Activated naive CD4-positive, alpha-beta T cell treated with Interleukin-2 at 50 U/mL for 16 hours (primary cell): ENCODE measurements around the gene ECSIT.
"Not testable (repeated sequence)": the region's sequence is repeated elsewhere in the genome, so short reads cannot be mapped to it uniquely, and the experiment has no call there.

ENCODE experiments used
- DNase-seq: peaks from one replicate; pipeline ENCODE4 v3.0.0-alpha.2; 2020

ECSIT gene, protein sequence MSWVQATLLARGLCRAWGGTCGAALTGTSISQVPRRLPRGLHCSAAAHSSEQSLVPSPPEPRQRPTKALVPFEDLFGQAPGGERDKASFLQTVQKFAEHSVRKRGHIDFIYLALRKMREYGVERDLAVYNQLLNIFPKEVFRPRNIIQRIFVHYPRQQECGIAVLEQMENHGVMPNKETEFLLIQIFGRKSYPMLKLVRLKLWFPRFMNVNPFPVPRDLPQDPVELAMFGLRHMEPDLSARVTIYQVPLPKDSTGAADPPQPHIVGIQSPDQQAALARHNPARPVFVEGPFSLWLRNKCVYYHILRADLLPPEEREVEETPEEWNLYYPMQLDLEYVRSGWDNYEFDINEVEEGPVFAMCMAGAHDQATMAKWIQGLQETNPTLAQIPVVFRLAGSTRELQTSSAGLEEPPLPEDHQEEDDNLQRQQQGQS

DNA sequence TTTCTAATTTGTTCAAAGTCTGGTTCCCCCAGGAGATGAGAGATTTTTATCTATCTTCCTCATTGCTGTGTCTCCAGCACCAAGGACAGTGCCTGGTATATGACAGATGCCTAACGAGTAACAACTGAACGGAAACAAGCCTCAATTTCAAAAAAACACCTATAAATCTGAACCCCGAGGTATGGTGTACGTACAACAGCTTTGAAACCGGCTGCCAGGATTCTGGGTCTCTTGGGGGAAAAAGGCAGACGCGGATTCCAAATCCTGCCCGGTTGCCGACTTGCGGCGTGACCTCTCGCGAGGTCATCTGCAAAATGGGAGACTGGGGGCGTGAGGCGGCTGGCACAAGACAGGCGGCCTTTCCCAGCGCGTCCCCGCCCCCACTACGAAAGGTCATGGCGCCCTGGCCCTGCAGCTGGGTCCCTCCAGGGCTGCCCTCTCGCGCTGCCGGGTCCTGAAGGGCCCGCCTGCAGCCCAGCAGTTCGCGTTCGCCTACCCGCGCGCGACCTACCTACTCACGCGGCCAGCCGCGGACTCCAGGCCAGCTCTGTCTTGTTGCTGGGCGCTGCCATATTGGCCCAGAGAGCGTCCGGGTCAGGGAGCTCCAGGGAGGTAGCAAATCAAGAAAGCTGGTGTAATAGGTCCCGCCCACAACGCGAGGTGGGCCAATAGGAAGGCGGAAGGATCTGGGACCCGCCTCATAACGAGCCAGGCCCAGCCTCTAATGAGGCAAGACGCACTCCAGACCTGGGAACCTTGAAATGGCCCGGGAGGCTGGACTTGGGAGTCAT, at the start of gene ECSIT:
TSS of gene ECSIT (minus strand) at position 584 of the 791 bp plus-strand sequence. CDS start 9,964 bp downstream, outside the sequence.
- DNase-seq, result peak; percentile 95

DNA sequence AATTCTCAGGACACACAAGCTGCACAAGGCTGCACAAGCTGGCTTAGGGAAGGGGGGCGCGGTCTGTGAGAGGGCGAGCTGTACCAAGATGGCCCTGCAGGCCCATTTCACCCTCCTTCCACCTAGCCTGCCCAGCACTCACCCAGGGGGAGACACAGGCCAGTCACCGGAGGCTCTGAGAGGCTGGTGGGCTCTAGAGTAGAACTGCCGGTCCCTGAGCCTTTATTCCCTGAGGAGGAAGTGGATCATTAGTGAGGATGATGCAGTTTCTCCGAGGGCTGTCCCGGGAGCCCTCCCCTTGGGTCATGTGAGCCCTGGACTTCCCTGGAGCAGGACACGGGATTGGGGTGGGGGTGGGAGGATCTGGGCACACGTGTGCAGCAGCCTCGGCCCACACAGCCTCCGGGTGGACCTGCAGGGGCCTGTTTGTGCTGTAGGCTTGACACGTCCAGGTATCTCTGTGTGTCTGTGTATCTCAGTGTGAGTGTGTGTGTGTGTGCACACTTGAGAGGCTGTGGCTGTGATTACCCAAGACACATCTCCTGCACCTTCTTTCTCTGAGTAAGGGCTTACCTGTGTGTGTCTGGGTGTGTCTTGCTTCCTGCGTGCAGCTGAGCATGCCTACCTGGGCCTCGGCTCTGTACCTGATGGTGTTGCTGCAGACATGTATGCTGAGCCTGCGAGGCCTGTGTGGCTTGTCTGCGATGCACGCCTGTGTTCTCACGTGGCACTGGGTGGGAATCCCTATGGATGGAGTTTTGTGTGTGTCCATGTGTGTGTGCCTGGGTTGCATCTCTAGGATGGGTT, 48.7 kb upstream of the ECSIT start, which contains the start of gene ACP5:
TSS of gene ACP5 (minus strand) at position 195 of the 807 bp plus-strand sequence. CDS start 328 bp downstream, outside the sequence.
- no peak for DNase-seq

DNA sequence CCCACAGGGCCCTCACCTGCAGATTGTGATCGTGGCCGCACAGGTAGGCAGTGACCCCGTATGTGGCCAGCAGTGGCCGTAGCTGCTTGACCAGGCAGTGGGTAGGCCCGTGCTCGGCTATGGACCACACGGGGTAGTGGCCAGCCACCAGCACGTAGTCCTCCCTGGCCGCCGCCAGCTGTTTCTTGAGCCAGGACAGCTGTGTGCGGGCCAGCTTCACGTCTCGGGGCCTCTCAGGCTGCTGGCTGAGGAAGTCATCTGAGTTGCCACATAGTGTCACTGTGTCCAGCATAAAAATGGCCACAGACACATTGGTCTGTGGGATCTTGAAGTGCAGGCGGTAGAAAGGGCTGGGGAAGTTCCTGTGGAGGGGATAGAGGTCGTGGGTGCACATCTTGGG, 47.3 kb upstream of the ECSIT start:
- DNase-seq, result no peak

DNA sequence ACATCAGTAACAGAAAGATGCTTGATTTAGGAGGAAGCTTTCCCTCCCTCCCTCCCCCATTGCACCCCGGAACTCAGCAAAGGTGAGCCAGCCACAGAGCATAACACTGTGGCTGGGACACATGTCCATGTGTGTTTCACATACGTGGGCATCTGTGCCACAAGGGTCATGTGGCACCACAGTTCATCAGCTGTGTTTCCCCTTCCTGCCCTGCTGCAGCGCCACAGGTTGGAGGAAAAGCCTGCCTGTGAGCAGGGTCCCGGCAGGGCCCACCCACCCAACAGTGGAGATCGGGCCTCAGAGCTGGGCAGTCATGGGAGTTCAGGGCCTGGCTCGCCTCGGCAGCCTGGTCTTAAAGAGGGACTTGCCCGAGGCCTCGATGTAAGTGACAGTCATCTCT, 45.8 kb upstream of the ECSIT start:
- no peak for DNase-seq

DNA sequence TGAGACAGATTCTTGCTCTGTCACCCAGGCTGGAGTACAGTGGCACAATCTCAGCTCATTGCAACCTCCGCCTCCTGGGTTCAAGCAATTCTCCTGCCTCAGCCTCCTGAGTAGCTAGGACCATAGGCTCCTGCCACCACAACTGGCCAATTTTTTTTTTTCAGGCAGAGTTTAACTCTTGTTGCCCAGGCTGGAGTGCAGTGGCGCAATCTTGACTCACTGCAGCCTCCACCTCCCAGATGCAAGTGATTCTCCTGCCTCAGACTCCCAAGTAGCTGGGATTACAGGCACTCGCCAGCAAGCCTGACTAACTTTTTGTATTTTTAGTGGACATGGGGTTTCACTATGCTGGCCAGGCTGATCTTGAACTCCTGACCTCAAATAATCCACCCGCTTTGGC, 44.8 kb upstream of the ECSIT start:
- DNase-seq, result not testable (repeated sequence)

DNA sequence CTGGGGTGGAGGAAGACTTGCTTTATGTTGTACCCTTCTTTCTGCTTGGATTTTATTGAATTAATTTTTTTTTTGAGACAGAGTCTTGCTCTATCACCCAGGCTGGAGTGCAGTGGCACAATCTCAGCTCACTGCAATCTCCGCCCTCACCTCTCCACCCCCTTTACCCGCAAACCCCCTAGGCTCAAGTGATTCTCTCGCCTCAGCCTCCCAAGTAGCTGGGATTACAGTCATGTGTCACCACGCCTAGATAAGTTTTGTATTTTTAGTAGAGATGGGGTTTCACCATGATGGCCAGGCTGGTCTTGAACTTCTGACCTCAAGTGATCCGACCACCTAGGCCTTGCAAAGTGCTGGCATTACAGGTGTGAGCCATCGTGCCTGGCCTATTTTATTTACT, 44.4 kb upstream of the ECSIT start:
- not testable (repeated sequence) for DNase-seq

DNA sequence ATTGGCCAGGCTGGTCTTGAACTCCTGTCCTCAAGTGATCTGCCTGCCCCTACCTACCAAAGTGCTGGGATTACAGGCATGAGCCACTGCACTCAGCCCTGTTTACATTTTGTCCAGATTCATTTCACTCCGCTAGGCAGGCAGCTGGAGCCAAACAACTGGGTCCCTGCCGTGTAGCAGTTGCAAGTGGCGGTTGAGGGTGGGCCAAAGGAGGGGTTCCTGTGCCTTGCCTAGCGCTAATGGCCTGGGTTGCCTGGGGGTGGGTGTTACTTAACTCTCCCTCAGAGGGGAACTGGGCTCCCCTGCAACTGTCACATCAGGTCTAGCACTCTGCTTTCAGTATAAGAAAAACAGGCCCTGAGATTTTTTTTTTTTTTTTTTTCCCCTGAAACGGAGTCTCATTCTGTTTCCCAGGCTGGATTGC, 41.1 kb upstream of the ECSIT start:
- DNase-seq, result no peak

DNA sequence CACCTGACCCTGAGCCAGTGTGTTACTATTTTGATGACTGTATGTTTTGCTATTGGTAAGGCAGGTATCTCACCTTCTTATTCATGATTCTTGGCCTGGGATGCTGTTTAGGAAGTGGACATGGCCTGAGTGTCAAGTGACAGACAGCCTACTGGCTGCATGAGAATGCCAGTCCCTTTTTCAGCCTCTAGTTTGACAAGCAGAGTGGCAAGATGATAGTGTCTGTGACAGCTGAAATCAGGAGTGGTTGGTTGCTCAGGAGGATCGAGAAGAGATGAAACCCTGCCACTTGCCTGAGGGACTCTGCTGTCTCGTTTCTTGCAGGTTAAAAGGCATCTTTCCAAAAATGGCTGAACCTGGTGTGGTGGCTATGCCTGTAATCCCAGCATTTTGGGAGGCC, 37.2 kb upstream of the ECSIT start:
- no peak for DNase-seq

DNA sequence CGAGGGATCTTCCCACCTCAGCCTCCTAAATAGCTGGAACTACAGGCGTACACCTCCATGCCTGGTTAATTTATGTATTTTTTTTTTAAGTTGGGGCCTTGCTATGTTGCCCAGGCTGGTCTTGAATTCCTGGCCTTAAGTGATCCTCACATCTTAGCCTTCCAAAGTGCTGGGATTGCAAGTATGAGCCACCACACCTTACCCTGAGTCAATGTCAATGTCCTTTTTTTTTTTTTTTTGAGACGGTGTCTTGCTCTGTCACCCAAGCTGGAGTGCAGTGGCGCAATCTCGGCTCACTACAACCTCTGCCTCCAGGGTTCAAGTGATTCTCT, 36.7 kb upstream of the ECSIT start:
- DNase-seq, result not testable (repeated sequence)

DNA sequence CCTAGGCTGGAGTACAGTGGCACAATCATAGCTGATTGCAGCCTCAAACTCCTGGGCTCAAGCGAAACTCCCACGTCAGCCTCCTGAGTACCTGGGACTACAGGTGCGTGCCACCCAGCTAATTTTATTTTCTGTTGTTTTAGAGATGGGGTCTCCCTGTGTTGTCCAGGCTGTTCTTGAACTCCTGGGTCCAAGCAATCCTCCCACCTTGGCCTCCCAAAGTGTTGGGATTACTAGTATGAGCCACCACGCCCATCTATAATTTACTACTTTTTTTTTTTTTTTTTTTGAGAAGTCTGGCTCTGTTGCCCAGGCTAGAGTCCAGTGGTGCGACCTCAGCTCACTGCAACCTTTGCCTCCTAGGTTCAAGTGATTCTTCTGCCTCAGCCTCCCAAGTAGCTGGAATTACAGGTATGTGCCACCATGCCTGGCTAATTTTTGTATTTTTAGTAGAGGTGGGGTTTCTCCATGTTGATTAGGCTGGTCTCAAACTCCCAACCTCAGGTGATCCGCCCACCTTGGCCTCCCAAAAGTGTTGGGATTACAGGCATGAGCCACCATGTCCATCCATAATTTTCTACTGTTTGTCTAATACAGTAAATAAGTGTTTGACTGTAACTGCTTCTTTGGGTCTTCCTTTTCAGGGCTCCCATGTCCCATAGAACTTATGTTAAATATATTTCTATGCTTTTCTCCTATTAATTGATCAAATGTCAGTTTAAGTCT, 35.3 kb upstream of the ECSIT start:
- DNase-seq, result not testable (repeated sequence)

DNA sequence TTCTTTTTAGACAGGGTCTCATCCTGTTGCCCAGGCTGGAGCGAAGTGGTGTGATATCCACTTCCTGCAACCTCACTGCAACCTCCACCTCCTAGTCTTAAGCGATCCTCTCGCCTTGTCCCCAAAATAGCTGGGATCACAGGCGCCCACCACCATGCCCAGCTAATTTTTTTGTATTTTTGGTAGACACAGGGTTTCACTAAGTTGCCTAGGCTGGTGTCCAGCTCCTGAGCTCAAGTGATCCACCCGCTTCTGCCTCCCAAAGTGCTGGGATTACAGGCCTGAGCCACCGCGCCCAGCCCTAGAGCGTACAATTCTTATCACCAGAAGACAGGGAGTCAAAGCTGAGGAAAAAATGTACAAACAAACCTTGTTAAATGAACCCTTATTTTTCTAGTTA, 34.6 kb upstream of the ECSIT start:
- no peak for DNase-seq

DNA sequence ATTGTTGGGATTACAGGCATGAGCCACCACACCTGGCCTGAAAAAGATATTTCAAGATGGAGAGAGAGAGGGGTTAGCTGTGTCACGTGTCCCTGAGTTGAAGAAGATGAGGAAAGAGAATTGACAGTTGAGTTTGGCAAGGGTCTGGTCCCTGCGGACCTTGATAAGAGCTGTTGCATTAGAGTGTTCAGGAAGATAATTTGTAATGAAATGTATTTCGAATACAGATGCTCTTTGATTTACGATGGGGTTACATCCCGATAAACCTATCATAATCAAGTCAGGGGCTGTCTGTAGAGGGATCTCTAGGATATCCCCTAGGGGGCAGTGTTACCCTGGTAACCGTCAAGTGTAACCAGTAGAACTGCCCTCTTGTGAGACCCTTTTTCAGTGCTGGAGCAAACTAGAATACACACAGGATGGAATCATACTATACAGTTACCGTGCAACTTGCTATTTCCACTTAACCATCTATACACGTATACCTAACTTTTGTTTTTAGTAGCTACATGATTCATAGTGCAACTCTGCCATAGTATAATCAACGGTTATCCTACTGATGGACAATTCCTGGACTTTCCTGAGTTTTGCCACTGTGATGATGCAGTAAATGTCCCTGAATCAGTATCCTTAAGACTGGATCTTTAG, 31.6 kb upstream of the ECSIT start:
- DNase-seq, result peak; percentile 49

DNA sequence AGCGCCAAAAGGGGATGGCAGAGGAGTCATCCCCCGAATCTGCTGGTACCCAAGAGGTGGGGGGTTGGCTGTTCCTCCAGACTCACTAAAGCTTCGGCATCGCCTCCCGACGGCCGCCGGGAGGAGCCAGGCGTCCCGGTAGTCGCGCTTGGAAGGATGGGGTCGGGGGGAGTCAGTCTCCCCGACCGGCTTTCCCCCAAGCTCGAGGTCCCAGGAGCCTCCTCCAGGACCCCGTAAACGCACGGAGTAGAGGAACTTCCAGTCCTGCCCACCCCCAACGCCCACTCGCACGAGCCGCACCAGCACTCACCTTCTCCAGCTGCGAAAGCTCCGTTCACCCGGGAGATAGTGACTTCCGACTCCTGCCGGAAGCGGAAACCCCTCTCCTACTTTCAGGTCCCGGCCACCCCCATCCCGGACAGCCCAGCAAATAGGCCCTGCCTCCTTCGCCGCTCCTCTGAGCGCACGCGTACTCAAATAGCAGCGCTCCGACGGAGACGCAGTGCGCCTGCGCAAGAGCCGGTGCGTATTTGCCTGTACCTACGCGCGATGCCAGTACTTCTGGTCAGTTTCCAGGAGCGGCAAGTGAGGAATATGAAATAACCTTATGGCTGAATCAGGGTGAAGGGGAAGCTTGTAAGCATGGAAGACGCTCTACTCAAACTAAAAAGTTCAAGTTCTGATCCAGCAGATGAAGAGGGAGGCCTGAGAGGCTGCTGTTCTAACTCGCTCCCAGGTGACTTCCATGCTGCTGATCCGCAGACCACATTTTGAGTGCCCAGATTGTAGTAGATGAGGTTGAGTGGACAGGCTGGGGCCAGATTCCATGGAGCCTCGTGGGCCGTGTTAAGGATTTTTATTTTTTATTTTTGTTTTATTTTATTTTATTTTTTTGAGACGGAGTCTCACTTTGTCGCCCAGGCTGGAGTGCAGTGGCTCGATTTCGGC, 30.2 kb upstream of the ECSIT start, which contains the start of gene ELOF1:
TSS of gene ELOF1 (minus strand) at position 350 of the 948 bp plus-strand sequence. CDS start 4,883 bp downstream, outside the sequence.
- peak; percentile 96 for DNase-seq

DNA sequence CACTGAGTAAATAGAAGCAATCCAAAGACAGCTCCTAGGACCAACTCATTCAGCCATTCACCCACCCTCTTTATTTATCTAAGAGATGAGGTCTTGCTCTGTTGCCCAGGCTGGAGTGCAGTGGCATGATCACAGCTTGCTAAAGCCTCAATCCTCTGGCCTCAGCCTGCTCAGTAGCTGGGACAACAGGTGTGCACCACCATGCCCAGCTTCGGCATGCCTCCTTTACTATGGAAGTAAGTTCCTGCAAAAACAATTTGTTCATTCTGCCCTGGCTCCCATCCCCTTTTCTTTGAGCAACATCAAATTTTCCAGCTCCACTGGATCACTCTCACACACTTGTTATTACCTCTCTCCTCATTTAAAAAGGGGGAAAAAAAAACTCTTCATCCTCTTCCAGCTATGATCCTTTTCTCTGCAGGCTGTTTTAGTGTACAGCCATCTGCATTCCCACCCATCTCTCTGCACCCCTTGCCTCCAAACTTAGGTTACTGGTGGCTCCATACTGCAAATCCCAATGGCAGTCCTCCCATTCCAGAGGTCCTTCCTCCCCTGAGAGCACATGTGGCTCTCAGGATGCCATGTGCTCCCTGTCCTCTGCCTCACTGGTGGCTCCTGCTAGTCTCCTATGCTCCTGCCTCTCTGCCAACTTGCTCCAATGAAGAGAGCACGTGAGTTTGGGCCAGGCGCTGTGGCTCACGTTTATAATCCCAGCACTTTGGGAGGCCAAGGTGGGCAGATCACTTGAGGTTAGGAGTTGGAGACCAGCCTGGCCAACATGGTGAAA, 27.9 kb upstream of the ECSIT start:
- no peak for DNase-seq

DNA sequence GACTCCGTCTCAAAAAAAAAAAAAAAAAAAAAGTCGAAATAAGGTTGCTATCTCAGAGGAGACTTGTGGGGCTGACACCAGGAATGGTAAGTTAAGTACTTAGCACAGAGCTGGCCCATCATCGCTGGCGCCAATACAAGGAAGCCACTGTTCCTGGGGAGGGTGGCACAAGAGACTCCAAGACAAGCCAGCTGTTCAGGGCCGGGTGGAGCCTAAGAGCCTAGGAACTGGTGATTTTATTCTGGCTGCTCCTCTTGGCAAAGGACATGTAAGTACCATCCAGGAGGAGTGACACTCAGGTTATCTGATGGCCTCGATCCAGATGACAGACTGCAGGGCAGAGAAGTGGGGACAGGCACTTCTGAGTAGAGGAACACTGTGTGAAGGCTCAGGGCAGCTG, 26.3 kb upstream of the ECSIT start:
- DNase-seq, result no peak

DNA sequence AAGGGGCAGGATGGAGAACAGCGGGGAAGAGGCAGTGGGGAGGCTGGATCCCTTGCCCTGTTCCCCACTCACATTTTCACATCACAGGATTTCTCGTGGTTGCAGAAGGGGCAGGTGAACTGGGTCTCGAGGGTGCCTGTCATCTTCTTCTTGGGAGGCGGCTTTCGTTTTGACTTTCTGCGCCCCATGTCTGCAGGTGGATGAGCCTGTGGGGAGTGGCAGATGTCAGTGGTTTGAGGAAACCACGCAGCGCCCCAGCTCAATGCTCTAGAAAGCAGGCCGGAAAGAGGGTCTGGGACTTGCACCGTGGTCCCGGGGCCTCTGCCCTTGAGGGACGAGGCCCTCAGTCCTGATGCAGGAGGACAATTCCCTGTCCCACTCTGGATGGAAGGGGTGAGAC, 25.2 kb upstream of the ECSIT start:
- DNase-seq, result no peak

DNA sequence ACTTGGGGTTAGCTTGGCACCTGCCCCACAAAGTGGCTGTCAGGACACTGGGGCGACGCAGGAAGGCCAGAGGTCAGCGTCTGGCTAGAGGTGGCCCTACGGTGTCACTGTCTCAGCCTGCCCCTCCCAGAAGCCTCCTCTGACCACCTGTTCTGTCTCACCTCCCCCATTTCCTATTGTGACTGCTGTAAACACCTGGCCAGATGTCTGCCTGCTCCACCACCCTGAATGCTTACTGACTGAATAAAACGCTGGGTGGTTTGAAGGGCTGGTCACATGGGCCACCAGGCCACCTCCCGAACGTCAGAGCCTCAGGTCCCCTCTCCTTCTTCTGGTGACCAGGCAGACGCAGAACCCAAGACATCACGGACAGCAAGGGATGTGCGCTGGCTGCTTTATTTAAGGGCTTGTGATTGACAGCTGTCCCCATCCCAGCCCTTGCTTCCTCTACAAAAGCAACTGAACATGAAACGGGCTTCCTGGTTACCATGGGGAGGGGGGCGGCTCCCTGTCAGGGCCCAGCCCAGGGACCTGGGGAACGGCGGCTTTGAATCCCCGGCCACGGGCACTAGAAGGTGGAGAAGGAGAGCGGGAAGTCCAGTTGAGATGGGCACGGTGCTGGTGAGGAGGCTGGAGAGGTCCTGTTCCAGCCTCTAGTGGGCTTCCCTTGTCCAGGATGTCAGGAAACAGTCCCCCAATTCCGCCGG, 23.9 kb upstream of the ECSIT start:
- DNase-seq, result no peak

DNA sequence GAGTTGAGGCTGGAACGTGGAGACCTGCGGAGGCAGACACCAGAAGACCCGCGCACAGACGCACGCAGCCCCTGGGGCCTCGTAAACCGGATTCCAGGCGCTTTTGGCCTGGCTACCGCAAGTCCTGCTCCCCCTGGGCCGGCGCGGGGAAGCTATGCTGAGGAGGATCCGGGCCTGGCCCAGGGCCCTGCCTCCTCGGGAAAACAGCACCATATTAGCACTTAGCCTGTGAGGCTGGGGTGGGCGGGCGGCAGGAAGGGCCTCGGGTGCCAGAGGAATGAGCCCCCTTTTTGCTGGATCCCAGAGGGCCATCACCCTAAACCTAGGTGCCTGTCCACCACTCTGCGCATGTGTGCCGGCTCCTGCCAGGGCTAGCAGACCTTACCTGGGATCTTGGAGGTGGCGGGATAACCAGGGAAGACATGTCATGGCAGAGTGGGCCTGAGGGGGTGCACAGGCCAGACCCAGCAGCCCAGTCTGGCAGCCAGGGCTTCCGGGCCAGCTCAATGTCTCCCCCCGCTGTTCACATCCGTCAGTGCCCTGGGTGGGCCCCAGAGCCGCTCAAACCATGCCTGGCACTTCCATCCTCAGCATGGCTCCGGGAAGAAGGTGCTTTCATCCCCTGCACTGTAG, 22.8 kb upstream of the ECSIT start:
- no peak for DNase-seq

DNA sequence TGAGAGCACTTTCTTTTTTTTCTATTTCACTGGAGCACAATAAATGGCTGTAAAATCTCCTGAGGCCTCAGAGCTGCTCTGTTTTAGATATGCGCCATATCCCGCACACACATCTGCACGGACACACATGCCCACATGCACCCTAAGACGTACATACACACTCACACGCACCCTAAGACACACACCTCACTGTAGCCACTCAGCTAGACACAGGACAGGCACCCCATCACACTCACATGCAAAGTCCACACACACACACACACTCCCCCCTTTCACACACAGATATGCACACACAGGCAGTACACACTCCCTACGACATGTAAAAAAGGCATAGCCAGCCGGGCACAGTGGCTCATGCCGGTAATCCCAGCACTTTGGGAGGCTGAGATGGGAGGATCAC, 21.3 kb upstream of the ECSIT start:
- no peak for DNase-seq
